ENCODE results near the gene SMG9.
"Not testable (repeated sequence)": the region's sequence is repeated elsewhere in the genome, so short reads cannot be mapped to it uniquely, and the experiment has no call there.

The SMG9 gene

DNA sequence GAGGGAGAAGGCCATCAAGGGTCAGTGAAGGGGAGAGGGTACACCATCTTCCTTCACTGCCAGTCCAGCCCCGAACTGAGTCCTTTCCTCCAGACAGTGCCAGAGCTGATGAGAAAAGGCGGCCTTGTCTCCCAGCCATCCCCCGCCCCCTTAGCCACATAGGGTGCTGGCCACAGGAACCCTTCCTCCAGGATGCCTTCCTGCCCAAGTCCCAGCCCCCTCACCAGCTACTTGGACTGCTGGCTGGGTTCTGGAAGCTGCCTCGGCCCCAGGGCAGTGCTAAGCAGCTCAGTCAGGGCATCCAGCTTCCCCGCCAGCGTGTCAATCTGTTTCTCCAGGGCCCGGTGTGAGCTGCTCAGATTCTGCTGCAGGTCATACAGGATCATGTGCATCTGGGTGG is 12.6 kb upstream of the SMG9 start:
- H3K4me1 ChIP-seq (ENCODE audit: control insufficient read depth in 1 of 2, insufficient read depth in 1 of 2, low read depth in 1 of 2, low read length in 1 of 2), result peaks cover 54 to 55% of the 10 kb centered on the region in 2 experiments
- no peak overlapping the region for H3K4me3 ChIP-seq (ENCODE audit: low read depth in 1 of 2, low read length in 1 of 2)
- no peaks in the 10 kb centered on the region for H3K36me3 ChIP-seq
- H3K9me3 ChIP-seq, result no peaks in the 10 kb centered on the region
- TF ChIP-seq, protein P1, sequence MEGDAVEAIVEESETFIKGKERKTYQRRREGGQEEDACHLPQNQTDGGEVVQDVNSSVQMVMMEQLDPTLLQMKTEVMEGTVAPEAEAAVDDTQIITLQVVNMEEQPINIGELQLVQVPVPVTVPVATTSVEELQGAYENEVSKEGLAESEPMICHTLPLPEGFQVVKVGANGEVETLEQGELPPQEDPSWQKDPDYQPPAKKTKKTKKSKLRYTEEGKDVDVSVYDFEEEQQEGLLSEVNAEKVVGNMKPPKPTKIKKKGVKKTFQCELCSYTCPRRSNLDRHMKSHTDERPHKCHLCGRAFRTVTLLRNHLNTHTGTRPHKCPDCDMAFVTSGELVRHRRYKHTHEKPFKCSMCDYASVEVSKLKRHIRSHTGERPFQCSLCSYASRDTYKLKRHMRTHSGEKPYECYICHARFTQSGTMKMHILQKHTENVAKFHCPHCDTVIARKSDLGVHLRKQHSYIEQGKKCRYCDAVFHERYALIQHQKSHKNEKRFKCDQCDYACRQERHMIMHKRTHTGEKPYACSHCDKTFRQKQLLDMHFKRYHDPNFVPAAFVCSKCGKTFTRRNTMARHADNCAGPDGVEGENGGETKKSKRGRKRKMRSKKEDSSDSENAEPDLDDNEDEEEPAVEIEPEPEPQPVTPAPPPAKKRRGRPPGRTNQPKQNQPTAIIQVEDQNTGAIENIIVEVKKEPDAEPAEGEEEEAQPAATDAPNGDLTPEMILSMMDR (IDR thresholded peaks at IDR 0.05), result no peak
- no peaks in the 10 kb centered on the region for H3K27me3 ChIP-seq
- H3K27ac ChIP-seq, result peak overlapping the region; percentile 84

DNA sequence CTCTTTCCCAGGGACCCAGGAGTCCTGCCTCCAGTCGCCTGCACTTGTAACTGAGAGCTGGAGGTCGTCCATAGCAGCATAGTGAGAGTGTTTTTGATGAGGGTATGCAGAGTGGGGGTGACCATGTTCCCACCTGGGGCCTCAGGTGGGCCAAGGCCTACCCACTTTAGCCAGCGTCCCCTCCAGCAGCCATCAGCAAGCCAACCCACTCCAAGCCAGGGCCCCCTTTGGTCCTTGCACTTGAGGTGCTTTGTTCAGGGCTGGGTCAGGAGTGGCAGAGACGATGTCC is 11.9 kb upstream of the SMG9 start:
- Histone ChIP-seq H3K4me3 (ENCODE audit: low read depth in 1 of 2, low read length in 1 of 2) (peak overlapping the region in 1 of 2 experiments; percentile 14), H3K27me3 (no peaks in the 10 kb centered on the region), H3K36me3 (no peaks in the 10 kb centered on the region), H3K9me3 (no peaks in the 10 kb centered on the region), H3K4me1 (ENCODE audit: control insufficient read depth in 1 of 2, insufficient read depth in 1 of 2, low read depth in 1 of 2, low read length in 1 of 2) (peaks cover 53 to 55% of the 10 kb centered on the region in 2 experiments), H3K27ac (peak overlapping the region; percentile 84)
- TF ChIP-seq, protein P1 (IDR thresholded peaks at IDR 0.05), result no peak

DNA sequence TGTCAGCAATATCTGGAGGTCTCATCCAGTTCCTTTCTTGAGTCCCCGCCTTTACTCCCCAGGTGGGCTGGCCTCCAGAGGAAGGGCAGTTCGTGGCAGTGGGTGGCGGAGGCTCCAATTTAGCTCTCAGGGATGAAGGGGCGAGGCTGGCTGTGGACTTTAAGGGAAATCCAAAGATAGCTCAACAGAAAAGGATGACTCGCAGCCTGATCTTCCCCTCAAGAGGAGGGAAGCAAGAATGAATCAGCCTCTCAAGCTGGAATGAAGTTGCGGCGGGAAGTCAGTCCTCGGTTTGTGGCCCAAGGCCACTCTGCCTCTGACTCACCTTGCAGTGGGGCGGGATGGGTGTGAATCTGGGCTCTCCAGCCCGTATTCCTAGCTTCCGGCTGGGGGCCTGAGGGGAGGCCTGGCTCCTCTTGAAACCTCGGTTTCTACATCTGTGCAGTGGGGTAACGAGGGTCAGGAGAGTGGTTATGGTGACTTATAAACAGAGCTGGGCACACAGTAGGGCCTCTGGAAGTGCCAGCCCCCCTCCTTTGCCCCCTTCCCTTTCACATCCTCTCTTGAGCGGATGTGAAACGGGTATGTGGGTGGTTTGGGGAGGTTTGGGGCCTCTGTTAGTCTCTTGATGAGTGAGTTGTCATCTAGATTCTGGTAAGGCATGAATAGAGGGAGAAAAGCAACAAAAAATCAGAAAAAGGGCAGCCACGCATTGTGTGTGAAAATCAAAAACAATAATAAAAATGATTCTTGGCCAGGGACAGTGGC is 10.5 kb upstream of the SMG9 start:
- TF ChIP-seq, protein P1 (IDR thresholded peaks at IDR 0.05), result no peak
- H3K36me3 ChIP-seq, result no peaks in the 10 kb centered on the region
- no peaks in the 10 kb centered on the region for H3K9me3 ChIP-seq
- H3K4me3 ChIP-seq (ENCODE audit: low read depth in 1 of 2, low read length in 1 of 2), result no peak overlapping the region
- H3K27ac ChIP-seq, result no peak overlapping the region
- H3K27me3 ChIP-seq, result no peaks in the 10 kb centered on the region
- H3K4me1 ChIP-seq (ENCODE audit: control insufficient read depth in 1 of 2, insufficient read depth in 1 of 2, low read depth in 1 of 2, low read length in 1 of 2), result peaks cover 43% of the 10 kb centered on the region in 2 experiments

- not testable (repeated sequence) for H3K9me3 ChIP-seq; H3K27ac ChIP-seq; H3K36me3 ChIP-seq; H3K4me3 ChIP-seq (ENCODE audit: low read depth in 1 of 2, low read length in 1 of 2); H3K27me3 ChIP-seq
- peaks cover 37% of the 10 kb centered on the region in 2 experiments for H3K4me1 ChIP-seq (ENCODE audit: control insufficient read depth in 1 of 2, insufficient read depth in 1 of 2, low read depth in 1 of 2, low read length in 1 of 2)
Measured at GRCh38 chr19:43764684-43765083, 9.9 kb upstream of the SMG9 start.

DNA sequence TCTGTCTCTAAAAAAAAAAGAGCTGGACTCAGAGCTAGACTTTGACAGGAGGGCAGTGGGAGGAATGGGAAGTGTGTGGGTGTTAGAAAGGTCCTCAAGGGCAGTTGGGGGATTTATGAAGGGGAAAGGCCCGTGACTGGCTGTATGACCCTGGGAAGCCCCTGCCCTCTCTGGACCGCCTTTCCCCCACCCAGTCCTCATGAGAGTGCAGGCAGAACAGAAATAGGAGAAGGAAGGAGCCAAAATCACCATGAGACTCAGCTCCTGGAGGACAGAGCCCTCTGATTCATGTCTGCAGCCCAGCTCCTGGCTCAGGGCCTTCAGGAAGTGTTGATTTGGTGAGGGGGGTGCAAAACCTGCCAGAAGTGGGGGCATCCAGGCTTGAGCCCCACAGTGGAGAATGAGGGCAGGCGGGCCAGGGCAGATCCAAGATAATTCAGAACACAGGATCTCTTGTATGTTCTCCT is 8.7 kb upstream of the SMG9 start:
- H3K4me1 ChIP-seq (ENCODE audit: control insufficient read depth in 1 of 2, insufficient read depth in 1 of 2, low read depth in 1 of 2, low read length in 1 of 2), result peaks cover 25% of the 10 kb centered on the region in 2 experiments
- H3K9me3 ChIP-seq, result no peaks in the 10 kb centered on the region

GRCh38 chr19:43762814-43763213 is 8.1 kb upstream of the SMG9 start:
- H3K27me3 ChIP-seq, result no peaks in the 10 kb centered on the region
- no peaks in the 10 kb centered on the region for H3K36me3 ChIP-seq
- H3K4me3 ChIP-seq (ENCODE audit: low read depth in 1 of 2, low read length in 1 of 2), result no peak overlapping the region
- no peak overlapping the region for H3K27ac ChIP-seq
- TF ChIP-seq, protein P1 (IDR thresholded peaks at IDR 0.05), result no peak
- no peaks in the 10 kb centered on the region for H3K9me3 ChIP-seq
- H3K4me1 ChIP-seq (ENCODE audit: control insufficient read depth in 1 of 2, insufficient read depth in 1 of 2, low read depth in 1 of 2, low read length in 1 of 2), result peaks cover 18% of the 10 kb centered on the region in 2 experiments

More for the DNA sequence above, 8.7 kb upstream of the SMG9 start:
- Histone ChIP-seq H3K27me3 (no peaks in the 10 kb centered on the region), H3K27ac (no peak overlapping the region), H3K36me3 (no peaks in the 10 kb centered on the region), H3K4me3 (ENCODE audit: low read depth in 1 of 2, low read length in 1 of 2) (no peak overlapping the region)
- TF ChIP-seq, protein P1 (IDR thresholded peaks at IDR 0.05), result no peak
